Spinal cord (tissue), 10 donors: ENCODE data around the gene MFSD2B. TPM values are rescaled to one million over a fixed set of nuclear protein-coding genes. Genes with fewer than 3 reads are reported as not detected.
"Not testable (repeated sequence)": the region's sequence is repeated elsewhere in the genome, so short reads cannot be mapped to it uniquely, and the experiment has no call there.

ENCODE experiments used
- DNase-seq, 6 donors: peaks; one replicate each; pipeline versions ENCODE4 v3.0.0 to v3.0.0-alpha.2; 2013 to 2015; ENCODE audit warnings: low spot score in 6 of 6, low read depth in 4 of 6
- H3K27ac ChIP-seq: one replicate; pipeline ENCODE4 v1.5.1; 2013; ENCODE audit warnings: low read depth, low read length, control low read depth
- H3K27me3 ChIP-seq: one replicate; pipeline ENCODE4 v1.6.1; 2013; ENCODE audit warnings: low read length; ENCODE audit not compliant: control insufficient read depth, insufficient read depth
- H3K36me3 ChIP-seq: one replicate; pipeline ENCODE4 v1.6.1; 2013; ENCODE audit warnings: low read length; ENCODE audit not compliant: control insufficient read depth, insufficient read depth
- H3K4me1 ChIP-seq: one replicate; pipeline ENCODE4 v1.6.1; 2013; ENCODE audit warnings: low read length; ENCODE audit not compliant: control insufficient read depth, insufficient read depth
- H3K4me3 ChIP-seq: one replicate; pipeline ENCODE4 v1.5.1; 2013; ENCODE audit warnings: low read depth, low read length, control low read depth
- H3K9me3 ChIP-seq: one replicate; pipeline ENCODE4 v1.6.1; 2013; ENCODE audit warnings: low read length; ENCODE audit not compliant: control insufficient read depth, insufficient read depth
- WGBS: methylation state at CpG from one replicate; pipeline ENCODE4 v1.1.5; 2013; ENCODE audit warnings: missing lambda C conversion rate; ENCODE audit not compliant: insufficient coverage; 5-methylcytosine and 5-hydroxymethylcytosine counted together
- polyA plus RNA-seq, 2 donors: library from polyadenylated mRNA; unstranded; fragments of 120-200 nt; gene quantifications; one replicate each; pipeline ENCODE4 v1.2.1, GENCODE V29; 2013; ENCODE audit not compliant: insufficient read length in 2 of 2
- total RNA-seq, 2 donors: library from RNA; depleted of rRNA in 1 of 2; stranded (reverse); fragments of 120-200 nt in 1 of 2; fragments of >200 nt in 1 of 2; gene quantifications; one replicate each; pipeline versions ENCODE4 v1.2.3 to v1.2.4, GENCODE V29; 2013 to 2014
- donor health status: healthy.

MFSD2B gene
- total and polyA plus RNA-seq, 4 donors = 1.1 to 5.2 (median 2.9) TPM

GRCh38 chr2:24026233-24026632 is 16.3 kb downstream of the MFSD2B start:
- WGBS = 0% methylated on average over 1 of the region's 2 CpGs
- Histone ChIP-seq H3K27ac (no peak overlapping the region), H3K4me1 (no peaks in the 10 kb centered on the region), H3K4me3 (no peak overlapping the region), H3K36me3 (peaks cover 55% of the 10 kb centered on the region), H3K27me3 (no peaks in the 10 kb centered on the region), H3K9me3 (no peaks in the 10 kb centered on the region)
- peak in 2 of 6 donors; percentile 28 to 44 for DNase-seq

- no peaks in the 10 kb centered on the region for H3K9me3 ChIP-seq
- DNase-seq = no peak
- no peaks in the 10 kb centered on the region for H3K4me1 ChIP-seq
- H3K36me3 ChIP-seq = peaks cover 11% of the 10 kb centered on the region
- WGBS = 94% methylated on average over 6 of the region's 9 CpGs
- H3K4me3 ChIP-seq = no peak overlapping the region
- H3K27me3 ChIP-seq = no peaks in the 10 kb centered on the region
- no peak overlapping the region for H3K27ac ChIP-seq
These were observed 29.1 kb downstream of the MFSD2B start for GRCh38 chr2:24038786-24039499.

DNA sequence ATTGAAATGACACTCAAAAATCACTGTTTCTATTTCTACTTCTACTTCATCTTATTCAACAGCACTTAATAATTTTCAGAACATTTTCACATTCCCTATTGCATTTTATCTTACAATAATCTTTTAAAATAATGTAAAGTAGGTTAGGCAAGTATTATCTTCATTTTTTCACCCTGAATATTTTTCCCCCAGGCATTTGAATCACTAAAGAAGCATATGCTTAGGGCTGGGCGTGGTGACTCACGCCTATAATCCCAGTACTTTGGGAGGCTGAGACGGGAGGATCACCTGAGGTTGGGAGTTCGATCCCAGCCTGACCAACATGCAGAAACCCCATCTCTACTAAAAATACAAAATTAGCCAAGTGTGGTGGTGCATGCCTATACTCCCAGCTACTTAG is 30.6 kb downstream of the MFSD2B start:
- Histone ChIP-seq H3K27me3 (no peaks in the 10 kb centered on the region), H3K9me3 (no peaks in the 10 kb centered on the region), H3K36me3 (peaks cover 11% of the 10 kb centered on the region), H3K4me3 (no peak overlapping the region), H3K27ac (no peak overlapping the region), H3K4me1 (no peaks in the 10 kb centered on the region)
- whole genome bisulfite sequencing = 100% methylated on average over 1 of the region's 4 CpGs
- DNase-seq = no peak

DNA sequence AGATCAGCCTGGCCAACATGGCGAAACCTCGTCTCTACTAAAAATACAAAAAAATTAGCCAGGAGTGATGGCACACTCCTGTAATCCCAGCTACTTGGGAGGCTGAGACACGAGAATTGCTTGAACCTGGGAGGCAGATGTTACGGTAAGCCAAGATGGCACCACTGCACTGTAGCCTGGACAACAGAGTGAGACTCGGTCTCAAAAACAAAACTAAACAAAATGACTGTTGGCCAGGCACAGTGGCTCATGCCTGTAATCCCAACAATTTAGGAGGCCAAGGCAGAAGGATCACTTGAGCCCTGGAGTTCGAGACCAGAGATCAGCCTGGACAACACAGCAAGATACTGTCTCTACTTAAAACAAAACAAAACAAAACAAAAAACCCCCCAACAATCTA is 33.2 kb downstream of the MFSD2B start:
- not testable (repeated sequence) for H3K4me3 ChIP-seq, H3K4me1 ChIP-seq, DNase-seq, H3K9me3 ChIP-seq, H3K36me3 ChIP-seq, H3K27me3 ChIP-seq, H3K27ac ChIP-seq
- WGBS = 100% methylated on average over 4 of the region's 6 CpGs

GRCh38 chr2:24045511-24046508 is 35.9 kb downstream of the MFSD2B start:
- 78% methylated on average over 2 of the region's 11 CpGs for WGBS
- no peaks in the 10 kb centered on the region for H3K9me3 ChIP-seq
- DNase-seq = no peak
- no peak overlapping the region for H3K27ac ChIP-seq
- H3K4me3 ChIP-seq = no peak overlapping the region
- H3K36me3 ChIP-seq = no peaks in the 10 kb centered on the region
- peaks cover 15% of the 10 kb centered on the region for H3K4me1 ChIP-seq
- H3K27me3 ChIP-seq = no peaks in the 10 kb centered on the region

GRCh38 chr2:24046599-24046929 is 36.7 kb downstream of the MFSD2B start:
- DNase-seq = no peak
- H3K4me1 ChIP-seq = peaks cover 15% of the 10 kb centered on the region
- no peaks in the 10 kb centered on the region for H3K9me3 ChIP-seq
- H3K27me3 ChIP-seq = no peaks in the 10 kb centered on the region
- no peak overlapping the region for H3K27ac ChIP-seq
- WGBS = no CpG with 5 or more reads among the region's 2 CpGs
- no peaks in the 10 kb centered on the region for H3K36me3 ChIP-seq
- H3K4me3 ChIP-seq = peak overlapping the region; percentile 89

GRCh38 chr2:24046930-24047702 is 37.2 kb downstream of the MFSD2B start, which contains the start of gene WDCP:
WDCP (minus strand) TSS chr2:24047391; CDS start chr2:24039494, 7,897 bp downstream.
- no peaks in the 10 kb centered on the region for H3K9me3 ChIP-seq
- peak within 1 kb of the TSS; percentile 58 for H3K27ac ChIP-seq
- peaks cover 15% of the 10 kb centered on the region for H3K4me1 ChIP-seq
- 0% methylated on average over 38 of the region's 38 CpGs for WGBS
- H3K36me3 ChIP-seq = no peaks in the 10 kb centered on the region
- DNase-seq = peak; percentile 84 to 99 (median 94)
- peak within 1 kb of the TSS; percentile 89 for H3K4me3 ChIP-seq
- no peaks in the 10 kb centered on the region for H3K27me3 ChIP-seq

- no peak for DNase-seq
- Histone ChIP-seq H3K4me3 (no peak overlapping the region), H3K27ac (no peak overlapping the region), H3K9me3 (no peaks in the 10 kb centered on the region), H3K4me1 (peaks cover 15% of the 10 kb centered on the region), H3K27me3 (no peaks in the 10 kb centered on the region), H3K36me3 (no peaks in the 10 kb centered on the region)
- 46% methylated on average over 6 of the region's 8 CpGs for WGBS
These were observed 37.8 kb downstream of the MFSD2B start for GRCh38 chr2:24047703-24048033.

DNA sequence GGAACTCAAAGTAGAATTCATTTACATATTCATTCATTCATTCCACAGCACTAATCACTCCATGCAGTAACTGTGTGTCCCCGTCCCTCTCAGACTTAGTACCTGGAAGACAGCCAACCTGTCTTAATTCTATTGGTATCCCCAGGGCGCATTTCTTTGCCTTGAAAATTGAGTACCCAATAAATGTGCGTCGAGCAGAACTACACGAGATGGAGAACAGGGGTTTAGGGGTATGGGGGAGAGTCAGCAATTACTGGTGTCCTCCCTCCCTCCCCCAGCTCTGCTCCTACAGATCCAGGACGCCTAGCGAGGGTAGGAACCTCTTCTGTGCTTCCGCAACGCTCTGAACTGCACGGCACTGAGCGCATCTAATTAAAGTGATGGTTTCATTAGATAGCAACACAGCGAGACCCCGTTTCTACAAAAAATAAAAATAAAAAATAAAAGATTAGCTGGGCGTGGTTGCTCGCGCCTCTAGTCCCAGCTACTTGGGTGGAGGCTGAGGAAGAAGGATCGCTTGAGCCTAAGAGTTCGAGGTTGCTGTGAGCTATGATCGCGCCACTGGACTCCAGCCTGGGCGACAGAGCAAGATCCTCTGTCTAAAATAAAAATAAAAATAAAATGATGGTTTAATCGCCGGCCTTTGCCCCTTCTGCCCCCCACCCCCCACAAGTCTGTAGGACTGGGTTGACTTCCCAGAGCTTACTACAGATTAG is 39.0 kb downstream of the MFSD2B start:
- Histone ChIP-seq H3K4me3 (peak overlapping the region; percentile 58), H3K27me3 (no peaks in the 10 kb centered on the region), H3K36me3 (peaks cover 3% of the 10 kb centered on the region), H3K4me1 (peaks cover 15% of the 10 kb centered on the region), H3K9me3 (no peaks in the 10 kb centered on the region), H3K27ac (no peak overlapping the region)
- WGBS = 31% methylated on average over 6 of the region's 23 CpGs
- peak in 3 of 6 donors; percentile 13 to 92 (median 50) for DNase-seq
